B cell (primary cell): ENCODE measurements around the gene AP5S1. TPM values are rescaled to one million over a fixed set of nuclear protein-coding genes. Genes with fewer than 3 reads are reported as not detected.

Experiments used
- ATAC-seq: fragments of 200-7000 bp; cut with Tn5 transposase; one replicate; pipeline ENCODE4 v1.10.0; 2021; ENCODE audit warnings: low read depth, mild to moderate bottlenecking, moderate number of reproducible peaks, moderate library complexity
- CTCF ChIA-PET: fragments of 350-600 bp; sonication (Branson Sonifier 250); formaldehyde crosslinking; loops from one replicate; lab custom pipeline; 2021; ENCODE audit warnings: antibody characterized with exemption, inconsistent platforms; lab: Charles Lee
- POLR2A ChIA-PET: fragments of 350-600 bp; sonication (Branson Sonifier 250); formaldehyde crosslinking; loops from one replicate; lab custom pipeline; 2021; ENCODE audit warnings: antibody characterized with exemption; lab: Charles Lee
- DNase-seq: peaks from one replicate; pipeline ENCODE4 v3.0.0; 2013
- H2AFZ ChIP-seq: 2 replicates; pipeline ENCODE4 v1.6.1; 2012; ENCODE audit warnings: mild to moderate bottlenecking, low read depth, low read length; ENCODE audit not compliant: insufficient read depth, poor library complexity, severe bottlenecking
- H3K27ac ChIP-seq, 2 donors: 1 replicate in 1 of 2; 2 replicates in 1 of 2; pipeline ENCODE4 v1.5.1; 2012 to 2013; ENCODE audit warnings: low read length in 2 of 2, mild to moderate bottlenecking in 2 of 2, moderate library complexity in 1 of 2
- H3K27me3 ChIP-seq, 4 experiments: fragments of 200-600 bp in 1 of 4; sonication (generic) in 1 of 4; replicated peaks in 1 of 4; 1 replicate in 2 of 4; 2 replicates in 2 of 4; pipeline versions ENCODE4 v1.6.1 to v1.7.0; 2013 to 2016; ENCODE audit warnings: low read length in 3 of 4, mild to moderate bottlenecking in 2 of 4, mixed read lengths in 1 of 4, moderate library complexity in 1 of 4; ENCODE audit not compliant: insufficient read depth in 4 of 4, control insufficient read depth in 3 of 4; ENCODE audit errors: control extremely low read depth in 1 of 4
- H3K36me3 ChIP-seq, 2 experiments: replicated peaks in 1 of 2; 1 replicate in 1 of 2; 2 replicates in 1 of 2; pipeline versions ENCODE4 v1.6.1 to v1.7.1; 2013; ENCODE audit warnings: low read length in 1 of 2; ENCODE audit not compliant: insufficient read depth in 2 of 2, control insufficient read depth in 1 of 2; ENCODE audit errors: control extremely low read depth in 1 of 2, extremely low read depth in 1 of 2
- H3K4me1 ChIP-seq, 2 donors: fragments of 200-600 bp in 1 of 2; sonication (generic) in 1 of 2; 1 replicate in 1 of 2; 2 replicates in 1 of 2; pipeline versions ENCODE4 v1.5.1 to v1.6.1; 2013 to 2017; ENCODE audit warnings: low read length in 2 of 2; ENCODE audit not compliant: control insufficient read depth in 2 of 2, insufficient read depth in 2 of 2
- H3K4me2 ChIP-seq: replicated peaks from 2 replicates; pipeline ENCODE3; 2012; ENCODE audit warnings: mild to moderate bottlenecking, low read depth, low read length; ENCODE audit not compliant: poor library complexity, severe bottlenecking
- H3K4me3 ChIP-seq, 5 experiments: fragments of 200-600 bp in 1 of 5; sonication (generic) in 1 of 5; 1 replicate in 3 of 5; 2 replicates in 2 of 5; pipeline versions ENCODE4 v1.5.1 to v1.7.0; 2011 to 2016; ENCODE audit warnings: low read length in 4 of 5, mild to moderate bottlenecking in 4 of 5, low read depth in 2 of 5, control low read depth in 1 of 5, moderate library complexity in 1 of 5; ENCODE audit not compliant: insufficient read depth in 1 of 5; ENCODE audit errors: control extremely low read depth in 1 of 5, extremely low read depth in 1 of 5
- H3K79me2 ChIP-seq: fragments of 200-600 bp; sonication (generic); one replicate; pipeline ENCODE4 v1.6.0; 2016; ENCODE audit warnings: low read length; ENCODE audit not compliant: control insufficient read depth, insufficient read depth
- H3K9ac ChIP-seq: fragments of 200-600 bp; sonication (generic); 2 replicates; pipeline ENCODE4 v1.6.1; 2017; ENCODE audit warnings: mild to moderate bottlenecking, low read length, moderate library complexity
- H3K9me3 ChIP-seq, 3 donors: one replicate each; pipeline versions ENCODE4 v1.6.1 to v1.7.1; 2013; ENCODE audit warnings: low read length in 2 of 3; ENCODE audit not compliant: control insufficient read depth in 2 of 3, insufficient read depth in 1 of 3; ENCODE audit errors: control extremely low read depth in 1 of 3
- H4K20me1 ChIP-seq: 2 replicates; pipeline ENCODE4 v1.6.0; 2012; ENCODE audit warnings: mild to moderate bottlenecking, low read length; ENCODE audit not compliant: insufficient read depth, control insufficient read depth, poor library complexity, severe bottlenecking
- H3K27ac Mint-ChIP-seq: one replicate; pipeline ENCODE4 v1.8.0; 2021; ENCODE audit warnings: mixed read lengths
- H3K27me3 Mint-ChIP-seq: one replicate; pipeline ENCODE4 v1.8.0; 2021; ENCODE audit warnings: mixed read lengths
- H3K4me1 Mint-ChIP-seq: one replicate; pipeline ENCODE4 v1.8.0; 2021; ENCODE audit warnings: mixed read lengths
- H3K4me3 Mint-ChIP-seq: one replicate; pipeline ENCODE4 v1.8.0; 2021; ENCODE audit warnings: mixed read lengths
- H3K9me3 Mint-ChIP-seq: one replicate; pipeline ENCODE4 v1.8.0; 2022; ENCODE audit warnings: mixed read lengths; ENCODE audit not compliant: insufficient read depth
- EZH2 ChIP-seq: IDR thresholded peaks from 2 replicates; pipeline ENCODE4 v1.6.1; 2012; ENCODE audit warnings: borderline replicate concordance, low read depth, mild to moderate bottlenecking, moderate library complexity, low read length; ENCODE audit not compliant: insufficient read depth, poor library complexity, severe bottlenecking
- WGBS: methylation state at CpG from one replicate; pipeline ENCODE4 v1.1.5; 2013; ENCODE audit warnings: missing lambda C conversion rate; ENCODE audit not compliant: insufficient coverage; 5-methylcytosine and 5-hydroxymethylcytosine counted together
- intact Hi-C: fragments of 100-400 bp; cut with micrococcal nuclease; formaldehyde crosslinking; loops from one replicate; pipeline ENCODE4 v1.10.0; 2022
- polyA plus RNA-seq: library from polyadenylated mRNA; depleted of rRNA; stranded (reverse); fragments of >200 nt; gene quantifications from 2 replicates; pipeline ENCODE4 v1.2.3, GENCODE V29; 2012
- total RNA-seq, 2 donors: library from RNA; stranded (reverse); fragments of 120-200 nt in 1 of 2; gene quantifications; 1 replicate in 1 of 2; 2 replicates in 1 of 2; pipeline versions ENCODE4 v1.2.3 to v1.2.4, GENCODE V29; 2013 to 2022
- TF ChIP-seq, protein P1 (sequence below): fragments of 200-600 bp; IDR thresholded peaks from one replicate; pipeline ENCODE4 v1.8.0; 2022; ENCODE audit warnings: antibody characterized with exemption, mild to moderate bottlenecking

AP5S1 gene
- total and polyA plus RNA-seq, 2 donors (not counting 1 experiment from before 2014, with no cell fraction given): 9.2 to 12.6 TPM

- no peak for TF ChIP-seq EZH2
- TF ChIP-seq, protein P1, sequence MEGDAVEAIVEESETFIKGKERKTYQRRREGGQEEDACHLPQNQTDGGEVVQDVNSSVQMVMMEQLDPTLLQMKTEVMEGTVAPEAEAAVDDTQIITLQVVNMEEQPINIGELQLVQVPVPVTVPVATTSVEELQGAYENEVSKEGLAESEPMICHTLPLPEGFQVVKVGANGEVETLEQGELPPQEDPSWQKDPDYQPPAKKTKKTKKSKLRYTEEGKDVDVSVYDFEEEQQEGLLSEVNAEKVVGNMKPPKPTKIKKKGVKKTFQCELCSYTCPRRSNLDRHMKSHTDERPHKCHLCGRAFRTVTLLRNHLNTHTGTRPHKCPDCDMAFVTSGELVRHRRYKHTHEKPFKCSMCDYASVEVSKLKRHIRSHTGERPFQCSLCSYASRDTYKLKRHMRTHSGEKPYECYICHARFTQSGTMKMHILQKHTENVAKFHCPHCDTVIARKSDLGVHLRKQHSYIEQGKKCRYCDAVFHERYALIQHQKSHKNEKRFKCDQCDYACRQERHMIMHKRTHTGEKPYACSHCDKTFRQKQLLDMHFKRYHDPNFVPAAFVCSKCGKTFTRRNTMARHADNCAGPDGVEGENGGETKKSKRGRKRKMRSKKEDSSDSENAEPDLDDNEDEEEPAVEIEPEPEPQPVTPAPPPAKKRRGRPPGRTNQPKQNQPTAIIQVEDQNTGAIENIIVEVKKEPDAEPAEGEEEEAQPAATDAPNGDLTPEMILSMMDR: no peak
- peak overlapping the region; percentile 37 for H3K4me3 Mint-ChIP-seq
- 67% methylated on average over 3 of the region's 8 CpGs for WGBS
- no peaks in the 10 kb centered on the region for H3K27me3 Mint-ChIP-seq
- Histone ChIP-seq H3K9me3 (no peaks in the 10 kb centered on the region), H3K4me2 (no peak overlapping the region), H3K4me1 (peaks cover 13 to 15% of the 10 kb centered on the region in 2 donors), H2AFZ (no peak overlapping the region), H4K20me1 (no peaks in the 10 kb centered on the region), H3K27ac (no peak overlapping the region), H3K36me3 (peaks cover 0 to 12% of the 10 kb centered on the region in 2 experiments), H3K9ac (no peak overlapping the region), H3K27me3 (no peaks in the 10 kb centered on the region), H3K79me2 (peaks cover 9% of the 10 kb centered on the region), H3K4me3 (no peak overlapping the region)
- POLR2A ChIA-PET: interaction anchor here (0.6 to 2.2 kb wide), 5 partner anchors 22 to 683 kb away, joined by 3 to 16 read pairs (median 6); partner anchors contain the start of gene CDC25B
- ATAC-seq: no peak
- peaks cover 15% of the 10 kb centered on the region for H3K4me1 Mint-ChIP-seq
- no peaks in the 10 kb centered on the region for H3K9me3 Mint-ChIP-seq
- CTCF ChIA-PET: interaction anchor here (0.6 to 6.4 kb wide), 10 partner anchors 9 to 66 kb away, joined by 3 to 84 read pairs (median 4); partner anchors contain the start of genes ADISSP, CDC25B and CENPB
- peak overlapping the region; percentile 100 for H3K27ac Mint-ChIP-seq
- intact Hi-C loops: no loop called here
- DNase-seq: no peak
These were observed 1.9 kb upstream of the AP5S1 start for GRCh38 chr20:3818155-3819151.
